GM19035 (cell line): ENCODE results near the gene TTC21A.
"Not testable (repeated sequence)": the region's sequence is repeated elsewhere in the genome, so short reads cannot be mapped to it uniquely, and the experiment has no call there.

Experiments used
- ATAC-seq: cut with Tn5 transposase; IDR thresholded peaks from one replicate; pipeline ENCODE4 v1.9.1; 2021; ENCODE audit not compliant: unreplicated experiment

Gene TTC21A

GRCh38 chr3:39149498-39150147 is 42.1 kb downstream of the TTC21A start:
- ATAC-seq: no peak

GRCh38 chr3:39150148-39150802 is 42.8 kb downstream of the TTC21A start:
- no peak for ATAC-seq

- ATAC-seq: no peak
Measured at GRCh38 chr3:39150803-39151631, 43.5 kb downstream of the TTC21A start.

GRCh38 chr3:39153977-39154279 is 46.4 kb downstream of the TTC21A start:
- ATAC-seq: no peak

- ATAC-seq: no peak
Measured at GRCh38 chr3:39154280-39155021, 47.0 kb downstream of the TTC21A start.

GRCh38 chr3:39156421-39156820 is 48.9 kb downstream of the TTC21A start:
- ATAC-seq: no peak

DNA sequence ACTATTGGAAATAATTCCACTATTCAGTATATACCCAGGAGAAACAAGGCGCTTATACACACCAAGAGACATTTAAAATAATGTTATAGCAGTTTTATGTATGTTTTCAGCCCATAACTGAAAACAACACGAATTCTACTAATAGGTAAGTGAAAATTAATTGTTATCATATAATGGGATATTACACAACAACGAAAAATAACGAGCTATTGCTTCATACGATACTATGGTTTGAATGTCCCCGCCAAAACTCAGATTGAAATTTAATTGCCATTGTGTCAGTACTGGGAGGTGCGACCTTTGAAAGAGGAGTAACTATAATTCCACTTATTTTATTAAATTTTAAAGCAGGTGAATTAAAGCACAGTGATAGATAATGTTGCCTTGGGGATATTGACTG is 49.9 kb downstream of the TTC21A start:
- ATAC-seq: no peak

DNA sequence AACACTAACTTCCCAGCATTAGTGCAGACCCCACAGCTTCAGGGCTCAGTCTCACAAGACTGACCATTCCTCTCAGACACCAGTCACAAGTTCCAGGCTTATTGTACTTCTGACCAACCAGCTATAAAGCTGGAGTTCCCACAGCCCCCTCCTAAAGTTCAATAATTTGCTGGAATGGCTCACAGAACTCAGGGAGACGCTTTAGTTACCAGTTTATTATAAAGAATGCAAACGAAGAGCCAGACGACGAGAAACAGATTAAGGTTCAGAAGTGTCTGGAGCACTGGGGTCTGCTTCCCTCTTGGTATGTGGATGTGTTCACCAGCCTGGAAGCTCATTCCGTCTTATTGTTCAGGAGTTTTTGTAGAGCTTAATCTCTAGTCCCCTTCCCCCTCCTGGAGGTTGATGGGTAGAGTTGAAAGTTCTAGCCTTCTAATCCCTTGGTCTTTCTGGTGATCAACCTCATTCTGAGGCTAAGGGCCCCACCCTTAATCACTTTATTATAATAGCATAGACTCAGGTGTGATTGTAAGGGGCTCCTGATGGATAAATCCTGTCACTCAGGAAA is 50.8 kb downstream of the TTC21A start:
- no peak for ATAC-seq

GRCh38 chr3:39164414-39164813 is 56.9 kb downstream of the TTC21A start:
- no peak for ATAC-seq

DNA sequence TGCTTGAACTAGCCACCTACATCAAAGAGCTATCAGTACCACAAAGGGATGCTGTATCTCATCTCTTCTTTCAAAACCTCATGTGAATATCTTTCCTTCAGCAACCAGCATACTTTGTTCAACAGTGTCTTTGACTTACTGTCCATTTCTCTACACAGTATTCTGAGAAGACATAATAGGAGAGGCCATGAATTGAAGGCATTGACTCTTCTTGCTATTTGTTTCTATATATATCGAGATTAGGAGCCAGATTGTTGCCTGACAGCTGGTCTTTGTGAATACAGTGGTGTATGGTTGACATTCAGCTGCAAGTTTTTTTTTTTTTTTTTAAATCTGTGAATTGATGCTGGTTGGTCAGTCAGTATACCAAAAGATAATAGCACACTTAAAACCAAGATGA is 58.0 kb downstream of the TTC21A start:
- no peak for ATAC-seq

- ATAC-seq: no peak
Measured at GRCh38 chr3:39166134-39166710, 58.7 kb downstream of the TTC21A start.

- no peak for ATAC-seq
Measured at GRCh38 chr3:39166932-39167532, 59.6 kb downstream of the TTC21A start.

DNA sequence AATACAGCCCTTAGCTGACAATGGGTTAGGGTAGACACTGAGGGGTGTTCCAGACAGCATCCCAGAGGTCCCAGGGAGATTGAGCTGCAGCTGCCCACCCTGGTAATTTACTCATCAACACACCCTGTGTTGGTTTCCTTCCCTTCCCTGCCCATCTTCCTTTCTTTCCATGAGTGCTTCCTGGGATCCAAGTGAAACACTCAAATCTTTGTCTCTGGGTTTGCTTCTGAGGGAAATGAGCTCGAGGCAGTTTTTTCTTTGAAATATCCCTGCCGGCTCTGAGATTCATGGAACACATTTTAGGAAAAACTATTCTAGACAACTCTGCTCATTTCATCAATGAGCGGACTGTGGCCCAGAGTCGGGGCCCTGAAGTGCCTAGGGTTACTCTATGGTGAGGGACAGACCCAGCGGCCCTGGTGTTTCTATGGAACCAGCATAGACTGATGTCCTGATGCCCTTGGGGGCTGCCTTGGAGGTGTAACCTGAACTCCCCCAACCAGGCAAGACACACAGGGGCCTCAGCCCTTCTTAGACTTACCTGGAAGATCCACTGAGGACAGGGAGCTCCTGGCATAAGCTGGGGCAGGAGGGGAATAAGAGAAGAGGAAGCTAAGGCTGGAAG is 60.8 kb downstream of the TTC21A start:
- no peak for ATAC-seq

- no peak for ATAC-seq
Measured at GRCh38 chr3:39169712-39170111, 62.2 kb downstream of the TTC21A start.

GRCh38 chr3:39170461-39170860 is 63.0 kb downstream of the TTC21A start:
- ATAC-seq: no peak

GRCh38 chr3:39170877-39171276 is 63.4 kb downstream of the TTC21A start:
- not testable (repeated sequence) for ATAC-seq

- no peak for ATAC-seq
Measured at GRCh38 chr3:39171860-39172259, 64.4 kb downstream of the TTC21A start.

- no peak for ATAC-seq
Measured at GRCh38 chr3:39173318-39174125, 66.0 kb downstream of the TTC21A start.
